NCI-H2029 treated with DMSO at 0.1 percent for 48 hours (cell line): ENCODE measurements around the gene CDKAL1.

Source experiments
- DNase-seq: peaks from one replicate; lab custom pipeline; 2025; lab: John Stamatoyannopoulos, UW

CDKAL1 gene

DNA sequence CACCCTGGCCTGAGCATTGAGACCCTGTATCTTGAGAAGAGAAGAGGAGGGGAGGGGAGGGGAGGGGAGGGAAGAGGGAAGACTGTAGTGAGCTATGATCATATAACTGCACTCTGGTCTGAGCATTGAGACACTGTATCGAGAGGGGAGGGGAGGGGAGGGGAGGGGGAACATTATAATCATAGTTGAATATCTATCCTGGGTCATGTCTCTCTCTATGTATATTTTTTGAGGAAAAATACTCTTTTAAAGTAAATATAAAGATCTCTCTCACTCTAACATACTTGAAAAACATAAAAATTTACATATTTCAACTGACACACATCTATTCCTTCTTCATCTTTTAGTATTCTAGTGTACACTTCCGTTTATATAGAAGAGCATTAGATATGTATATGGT lies 431.0 kb downstream of the CDKAL1 start:
- DNase-seq, result no peak

DNA sequence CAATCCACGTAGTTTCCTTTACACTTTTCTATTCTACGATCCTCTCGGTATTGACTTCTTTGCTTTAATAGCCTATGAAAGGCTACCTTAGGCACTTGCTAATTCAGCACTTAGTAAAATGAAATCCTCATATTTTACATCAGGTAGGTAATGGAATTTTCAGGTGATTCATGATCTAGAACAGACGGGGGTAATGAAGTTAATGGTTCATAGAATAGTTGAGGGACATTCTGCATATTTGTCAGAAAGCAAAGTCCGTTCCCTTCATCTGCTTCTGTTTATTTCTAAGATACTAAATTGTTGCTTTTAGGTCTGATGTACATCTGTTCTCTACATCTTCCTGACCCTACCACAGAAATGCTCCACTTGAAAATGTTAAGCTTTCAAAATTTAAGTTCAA lies 431.7 kb downstream of the CDKAL1 start:
- DNase-seq, result no peak

DNA sequence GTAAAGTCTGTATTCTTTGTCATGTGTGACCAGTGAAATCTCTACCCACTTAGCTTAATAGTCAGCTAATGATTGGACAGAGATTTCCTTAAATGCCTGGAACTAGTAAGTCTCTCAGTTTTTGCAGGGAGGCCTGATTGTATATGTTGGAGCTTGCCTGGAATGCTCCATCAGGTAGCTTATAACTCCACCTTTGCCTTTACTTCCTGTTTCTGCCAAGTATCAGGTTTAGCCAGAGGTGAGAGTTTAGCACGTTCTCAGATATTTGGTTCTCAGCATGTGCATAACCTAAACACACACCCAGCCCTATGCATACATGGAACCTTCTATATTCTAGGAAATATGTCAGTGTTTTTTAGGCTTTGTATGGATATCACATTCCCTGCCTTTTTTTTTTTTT lies 435.3 kb downstream of the CDKAL1 start:
- no peak for DNase-seq

DNA sequence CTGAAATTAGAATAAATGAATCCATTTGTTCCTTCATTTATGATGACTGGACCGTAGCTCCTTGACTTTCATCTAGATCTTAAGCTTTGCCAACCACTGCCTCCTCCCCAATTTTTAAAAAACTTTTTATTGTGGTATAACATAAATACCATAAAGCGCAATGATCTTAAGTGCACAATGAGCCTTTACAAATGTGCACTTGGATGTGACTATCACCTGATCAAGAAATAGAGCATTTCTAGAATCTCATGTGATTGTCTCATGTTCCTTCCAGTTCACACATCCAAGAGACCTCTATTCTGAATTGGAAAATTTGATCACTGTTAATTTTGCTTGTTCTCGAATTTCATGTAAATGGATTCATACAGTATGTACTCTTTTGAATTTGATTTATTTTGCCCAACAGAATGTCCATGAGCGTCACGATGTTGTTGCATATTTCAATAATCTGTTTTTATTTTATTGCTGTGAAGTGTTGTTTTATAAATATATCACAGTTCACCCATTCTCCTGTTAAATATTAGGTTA lies 442.2 kb downstream of the CDKAL1 start:
- no peak for DNase-seq

DNA sequence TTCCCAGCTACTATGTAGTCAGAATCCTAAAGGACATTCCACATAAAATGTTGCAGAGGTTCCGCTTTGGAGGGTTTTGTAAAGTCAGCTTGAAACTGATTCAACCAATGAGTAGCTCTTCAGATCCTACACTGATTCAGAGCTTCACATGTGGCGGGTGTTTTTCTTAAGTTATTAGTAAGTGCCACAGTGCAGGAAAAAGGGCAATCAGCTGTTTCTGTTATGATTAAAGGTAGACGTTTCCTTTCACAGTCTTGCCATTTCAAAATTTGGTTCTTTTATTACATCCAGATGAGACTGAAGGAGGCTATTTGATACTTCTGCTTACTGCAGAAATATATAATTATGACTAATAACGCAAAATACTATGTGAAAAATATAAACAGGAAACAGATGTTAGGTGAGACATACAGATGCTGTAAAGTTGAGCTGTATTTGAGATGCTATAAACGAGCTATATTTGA lies 443.9 kb downstream of the CDKAL1 start:
- DNase-seq, result no peak

DNA sequence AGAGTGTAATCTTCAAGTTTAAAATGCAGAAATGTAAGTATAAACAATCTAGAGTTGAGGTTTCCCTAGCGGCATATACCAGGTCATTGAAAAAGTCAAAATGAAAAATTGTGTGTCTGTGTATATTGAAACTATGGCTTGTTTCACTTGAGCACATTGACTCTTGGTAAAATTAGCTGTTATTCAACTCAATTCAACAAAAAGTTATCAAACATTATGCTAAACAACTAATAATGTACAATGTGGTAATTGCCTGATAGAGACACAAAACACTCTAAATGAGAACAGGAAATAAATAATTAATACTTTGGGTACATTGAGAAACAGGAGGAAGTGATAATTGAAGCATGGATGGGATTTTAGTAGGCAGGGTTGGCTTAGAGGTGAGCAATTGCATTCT lies 444.8 kb downstream of the CDKAL1 start:
- DNase-seq, result no peak

DNA sequence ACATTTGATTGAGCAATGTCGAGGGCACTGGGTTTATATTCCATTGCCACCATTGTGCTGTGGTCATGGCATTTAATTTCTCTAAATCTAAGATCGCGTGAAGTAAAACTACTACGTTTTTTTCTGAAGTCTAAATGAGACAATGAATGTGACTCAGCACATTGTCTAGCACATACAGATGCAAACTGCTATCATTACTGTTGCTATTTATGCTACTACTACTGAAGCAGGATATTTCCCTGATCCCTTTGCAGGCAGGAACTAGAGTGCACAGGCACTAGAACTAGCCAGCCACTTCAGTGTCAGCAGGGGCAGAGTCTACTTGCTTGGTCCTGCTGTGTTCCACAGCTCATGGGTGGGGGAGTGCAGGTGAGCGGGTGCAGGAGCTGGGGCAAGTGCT lies 449.7 kb downstream of the CDKAL1 start:
- DNase-seq, result no peak

DNA sequence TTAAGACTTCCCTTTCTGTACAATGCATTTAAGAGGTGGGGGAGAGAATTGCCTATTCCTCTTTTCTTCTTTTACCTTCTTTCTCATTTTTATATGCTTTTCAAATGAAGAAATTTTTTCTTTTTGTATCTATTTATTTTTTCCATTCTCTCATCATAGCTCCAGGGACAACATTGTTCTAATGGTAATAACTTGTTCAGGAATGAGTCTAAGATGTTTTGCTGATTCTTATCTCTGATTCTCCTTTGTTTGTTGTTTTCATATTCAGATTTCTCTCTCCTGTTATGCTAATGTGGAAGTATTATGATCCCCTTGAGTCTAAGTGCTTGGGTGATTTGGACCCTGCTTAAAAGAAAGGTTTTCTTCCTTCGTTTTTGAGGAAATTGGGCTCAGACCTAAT lies 451.6 kb downstream of the CDKAL1 start:
- DNase-seq, result no peak

DNA sequence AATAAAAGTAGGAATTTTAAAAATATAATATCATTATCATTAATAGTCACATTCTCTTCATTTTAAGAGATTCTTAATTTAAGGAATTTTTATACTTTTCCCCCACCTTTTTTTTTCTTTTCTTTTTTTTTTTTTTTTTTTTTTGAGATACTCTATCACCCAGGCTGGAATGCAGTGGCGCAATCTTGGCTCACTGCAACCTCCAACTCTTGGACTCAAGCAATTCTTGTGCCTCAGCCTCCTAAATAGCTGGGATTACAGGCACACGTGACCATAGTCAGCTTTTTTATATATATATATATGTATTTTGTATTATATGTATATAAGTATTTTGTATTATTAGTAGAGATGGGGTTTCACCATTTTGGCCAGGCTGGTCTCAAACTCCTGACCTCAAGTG lies 457.7 kb downstream of the CDKAL1 start:
- DNase-seq, result no peak

DNA sequence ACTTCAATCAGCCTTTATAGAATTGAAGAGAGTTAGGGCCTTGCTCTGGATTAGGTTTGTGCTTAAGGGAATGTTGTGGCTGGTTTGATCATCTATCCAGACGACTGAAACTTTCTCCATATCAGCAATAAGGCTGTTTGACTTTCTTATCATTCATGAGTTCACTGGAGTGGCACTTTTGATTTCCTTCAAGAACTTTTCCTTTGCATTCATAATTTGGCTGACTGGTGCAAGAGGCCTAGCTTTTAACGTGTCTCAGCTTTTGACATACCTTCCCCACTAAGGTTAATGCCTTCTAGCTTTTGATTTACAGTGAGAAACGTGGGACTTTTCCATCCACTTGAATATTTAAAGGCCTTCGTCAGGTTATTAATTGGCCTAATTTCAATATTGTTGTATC lies 461.8 kb downstream of the CDKAL1 start:
- no peak for DNase-seq

DNA sequence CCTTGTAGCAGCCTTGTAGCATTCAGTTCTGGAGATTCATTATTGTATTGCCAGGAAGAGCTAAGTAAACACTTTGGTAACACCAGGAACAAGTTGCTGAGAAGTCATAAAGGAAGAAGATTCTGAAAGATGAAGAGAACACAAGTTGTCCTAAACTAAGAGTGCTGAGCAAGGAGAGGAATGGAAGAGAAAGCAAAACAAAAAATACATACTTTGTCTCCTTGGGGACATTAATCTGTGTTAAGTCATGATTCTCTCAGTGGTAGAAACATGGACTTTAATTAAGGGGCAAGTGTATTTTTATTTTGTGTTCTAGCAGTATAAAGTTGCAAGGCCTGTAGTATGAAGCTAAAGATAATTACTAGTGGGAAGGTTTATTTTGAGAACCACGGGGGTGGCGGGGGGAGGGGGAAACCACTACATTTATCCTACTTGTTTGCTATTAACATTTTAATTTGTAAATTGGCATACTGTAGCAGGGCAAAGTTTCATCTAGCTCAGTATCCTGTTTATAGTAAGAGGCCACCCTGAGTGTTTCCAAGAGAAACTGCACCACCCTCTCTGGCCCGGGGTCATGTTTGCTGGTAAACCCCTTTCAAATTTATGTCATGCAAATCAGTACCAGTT lies 463.0 kb downstream of the CDKAL1 start:
- DNase-seq, result peak; percentile 40

DNA sequence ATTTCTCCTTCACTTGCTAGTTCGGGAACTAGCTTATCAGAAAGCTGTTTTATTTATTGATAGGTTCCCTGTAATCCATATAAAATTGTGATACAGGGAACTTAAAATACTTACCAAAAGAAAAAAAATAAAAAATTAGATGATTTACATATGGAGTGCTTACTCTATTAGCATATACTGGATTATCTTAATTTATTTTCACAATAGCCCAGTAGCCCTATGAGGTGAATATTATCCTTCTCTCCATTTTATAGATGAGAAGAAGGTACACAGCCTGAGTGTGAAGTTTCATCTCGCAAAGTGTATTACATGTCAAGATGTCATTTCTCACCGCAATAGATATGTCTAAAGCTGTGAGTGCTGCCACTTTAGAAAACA lies 463.5 kb downstream of the CDKAL1 start:
- no peak for DNase-seq

DNA sequence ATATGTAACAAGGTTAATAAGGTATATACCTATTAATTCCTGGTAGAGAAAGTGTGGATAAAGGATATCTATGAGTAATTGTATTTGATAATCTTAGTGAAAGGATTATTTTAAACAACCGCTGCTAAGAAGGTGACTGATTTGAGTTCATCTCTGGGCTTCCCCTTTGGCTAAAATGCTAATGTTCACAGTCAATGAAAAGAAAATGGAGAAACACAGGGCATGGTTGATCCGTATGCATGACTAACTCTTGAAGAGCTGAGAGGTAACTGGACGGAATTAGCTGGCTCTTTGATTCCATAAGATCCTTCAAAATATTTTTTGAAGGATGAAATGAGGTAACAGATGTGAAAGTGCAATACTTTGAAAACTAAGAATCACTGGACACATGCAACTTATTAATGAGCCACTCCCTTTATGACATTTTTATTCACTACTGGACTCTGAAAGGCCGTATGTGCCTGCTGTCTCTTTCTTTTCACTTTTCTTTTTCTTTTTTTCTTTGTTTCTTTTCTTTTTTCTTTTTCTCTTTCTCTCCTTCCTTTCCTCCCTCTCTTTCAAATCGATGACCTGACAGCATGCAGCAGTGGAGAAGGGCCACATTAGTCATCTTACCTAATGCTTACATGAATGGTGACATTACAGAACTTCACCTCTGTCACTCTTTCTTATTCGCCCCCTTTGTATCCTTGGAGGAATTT lies 464.6 kb downstream of the CDKAL1 start:
- DNase-seq, result no peak

DNA sequence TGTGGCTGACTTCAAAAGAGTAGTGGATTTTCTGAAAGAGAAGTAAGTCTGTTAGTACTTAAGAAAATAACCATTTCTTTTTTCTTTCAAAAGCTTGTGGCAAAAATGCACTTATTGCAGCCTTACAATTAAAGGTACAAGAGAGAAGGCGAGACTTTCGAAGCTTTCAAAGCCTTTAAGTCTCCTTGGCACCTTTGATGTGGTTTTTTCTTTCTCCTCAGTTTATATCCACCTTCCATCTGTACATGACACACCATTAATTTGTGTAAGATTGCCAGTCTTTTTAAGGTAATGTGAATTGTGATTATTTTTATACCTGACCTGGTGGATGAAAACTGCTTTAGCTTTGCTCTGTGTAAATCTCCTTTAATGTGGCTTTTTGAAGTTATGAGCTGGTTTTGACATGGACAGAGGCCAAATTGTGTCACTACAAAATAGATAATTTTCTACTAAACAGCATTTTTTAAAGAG lies 466.1 kb downstream of the CDKAL1 start:
- no peak for DNase-seq

DNA sequence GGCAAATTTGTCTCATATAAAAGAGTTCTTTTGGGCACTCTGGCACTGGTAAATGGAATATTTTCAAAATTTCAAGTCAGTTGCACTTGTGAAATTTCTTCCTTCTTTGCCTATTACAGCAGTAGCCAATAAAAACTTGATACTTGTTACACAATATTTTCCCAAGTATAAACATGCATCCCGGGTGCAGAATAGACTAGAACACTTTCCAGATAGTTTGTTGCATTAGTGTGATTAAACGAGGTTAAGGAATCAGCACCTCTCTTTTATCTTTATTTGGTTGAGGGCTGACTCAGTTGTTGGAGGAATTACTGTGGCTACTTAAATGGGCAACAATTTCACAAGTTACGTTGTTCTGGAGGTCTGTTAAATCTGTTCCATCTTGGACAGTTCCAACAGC lies 467.5 kb downstream of the CDKAL1 start:
- no peak for DNase-seq

DNA sequence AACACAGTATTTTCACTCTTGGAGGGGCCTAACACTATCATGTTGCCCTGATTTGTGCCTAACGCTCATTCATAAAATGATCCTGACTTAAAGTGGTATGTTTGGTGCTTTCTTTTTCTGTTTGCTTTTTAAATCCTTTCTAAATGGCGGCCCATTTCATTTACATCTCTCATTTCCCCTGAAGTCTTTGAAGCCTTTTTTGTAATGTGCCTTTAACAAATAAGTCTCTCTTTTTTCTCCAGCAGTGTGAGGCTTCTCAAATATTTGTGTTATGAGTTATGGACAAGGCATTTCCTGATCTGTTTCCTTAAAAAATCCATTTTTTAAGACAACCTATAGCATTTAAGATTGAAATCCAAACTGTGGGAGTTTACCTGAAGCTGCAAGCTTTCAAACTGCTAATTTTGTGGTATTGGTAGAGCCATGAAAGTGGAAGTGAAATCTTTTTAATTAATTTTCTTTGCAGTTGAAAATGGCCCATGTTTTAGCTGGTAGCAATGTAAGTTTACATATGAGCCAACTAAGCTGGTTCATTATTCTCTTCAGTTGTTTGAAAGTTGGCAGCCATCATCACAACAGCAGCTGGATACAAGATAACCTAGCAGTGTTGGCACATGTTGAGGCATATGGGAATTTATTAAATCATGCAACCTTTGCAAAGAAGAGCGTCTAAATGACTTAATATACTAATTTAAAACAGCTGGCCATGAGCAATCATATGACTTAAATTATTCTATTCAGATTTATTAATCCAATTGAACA lies 469.7 kb downstream of the CDKAL1 start:
- DNase-seq, result peak; percentile 69

DNA sequence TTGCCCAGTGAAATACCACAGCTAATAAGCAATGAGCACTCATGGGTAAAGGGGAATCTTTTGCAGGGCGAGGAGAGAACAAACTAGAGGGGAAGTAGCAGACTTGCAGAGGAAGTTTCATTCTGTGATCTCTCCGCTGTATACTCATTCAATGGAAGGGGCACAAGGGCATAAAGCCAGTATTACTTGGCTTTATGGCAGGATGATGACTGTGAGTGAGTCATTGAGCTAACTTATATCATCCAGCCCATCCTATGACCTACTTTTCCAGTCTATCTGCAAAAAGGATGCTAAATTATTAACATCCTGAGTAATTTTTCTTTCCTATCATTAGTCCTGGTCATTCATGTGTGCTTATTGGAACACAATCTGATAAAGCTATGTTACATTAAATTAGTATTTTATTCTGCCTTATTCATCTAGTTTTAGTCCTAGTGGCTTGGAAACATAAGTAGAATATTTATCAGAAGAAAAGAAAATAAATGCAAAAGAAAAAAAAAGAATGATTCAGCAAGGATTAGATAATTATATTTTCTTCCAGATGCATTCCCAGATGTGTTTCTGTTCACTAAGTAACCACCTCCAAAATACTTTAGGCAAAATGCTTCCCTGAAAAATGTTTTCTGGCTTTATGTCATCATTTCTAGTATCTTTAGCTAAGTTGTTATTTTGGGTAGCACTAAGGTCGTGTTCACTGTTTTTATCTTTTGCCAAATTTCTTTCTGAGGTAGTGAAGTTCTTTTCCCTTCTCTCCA lies 471.7 kb downstream of the CDKAL1 start:
- no peak for DNase-seq

DNA sequence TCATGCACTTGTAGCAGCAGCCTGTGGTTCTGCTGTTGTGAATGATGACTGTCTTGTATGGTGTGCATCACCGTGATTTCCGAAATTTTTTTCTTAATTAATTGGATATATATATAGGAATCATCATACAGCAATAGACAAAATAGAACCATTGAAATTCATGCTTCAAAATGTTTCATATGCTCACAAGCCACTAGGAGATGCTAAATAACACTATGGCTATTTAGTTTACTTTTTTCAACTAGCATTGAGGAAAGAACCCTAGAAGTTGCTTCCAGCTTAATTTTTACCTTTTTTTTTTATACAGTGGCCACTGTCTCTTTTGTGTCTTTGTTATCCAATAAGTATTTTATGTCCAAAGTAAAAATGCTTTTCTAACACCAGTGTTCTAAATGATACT lies 485.4 kb downstream of the CDKAL1 start:
- DNase-seq, result no peak

DNA sequence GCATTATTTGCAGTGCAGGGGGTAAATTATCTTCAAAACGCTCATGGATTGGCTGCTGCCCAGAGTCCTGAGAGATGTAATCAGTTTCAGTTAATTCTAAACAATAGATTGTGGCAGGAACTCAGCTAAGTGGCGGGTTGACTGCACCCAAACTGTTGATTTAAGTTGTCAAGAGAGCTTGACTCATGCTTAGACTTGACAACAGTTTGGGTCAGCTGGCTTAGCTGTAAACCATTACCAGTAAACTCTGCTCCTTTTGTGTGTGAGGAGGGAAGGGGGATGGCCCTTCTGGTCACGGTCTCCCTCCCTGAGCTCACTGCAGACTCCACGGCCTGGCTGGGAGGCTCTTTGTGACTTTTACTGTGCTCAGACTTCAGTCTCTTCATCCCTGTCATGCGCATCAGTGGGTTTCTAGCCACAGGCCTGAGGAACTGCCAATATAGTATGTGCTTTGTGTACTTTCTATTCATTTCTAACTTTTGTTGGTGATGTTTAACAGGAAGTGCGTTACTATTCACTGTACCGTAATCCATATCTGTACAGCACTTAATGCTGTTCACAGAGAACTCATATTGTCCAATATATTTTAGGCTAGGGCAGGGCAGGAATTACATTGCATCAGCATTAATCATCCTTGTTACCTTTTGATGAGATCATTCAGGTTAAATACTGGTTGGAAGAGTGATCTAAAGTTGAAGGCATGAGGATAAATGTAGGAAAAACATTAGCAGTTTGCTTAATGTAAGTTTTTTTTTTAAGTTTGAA lies 488.3 kb downstream of the CDKAL1 start:
- peak; percentile 99 for DNase-seq

DNA sequence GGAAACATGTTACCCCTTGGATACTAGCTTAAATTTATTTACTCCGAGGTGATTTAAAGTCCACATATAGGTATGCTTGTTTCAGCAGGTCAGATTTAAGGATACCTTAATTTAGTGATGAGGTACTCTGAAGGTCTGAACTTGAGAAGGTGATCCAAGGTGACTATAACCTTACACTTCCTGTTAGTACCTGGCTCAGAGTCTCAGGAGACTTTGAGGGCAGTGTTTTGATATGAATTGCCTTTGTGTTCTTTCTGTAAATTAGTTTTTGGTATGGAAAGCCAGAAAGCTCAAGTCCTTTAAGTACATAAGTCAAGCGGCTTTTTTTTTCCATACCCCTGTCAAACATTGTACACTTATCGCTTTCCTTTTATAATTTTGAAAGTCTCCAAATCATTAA lies 489.0 kb downstream of the CDKAL1 start:
- peak; percentile 86 for DNase-seq

DNA sequence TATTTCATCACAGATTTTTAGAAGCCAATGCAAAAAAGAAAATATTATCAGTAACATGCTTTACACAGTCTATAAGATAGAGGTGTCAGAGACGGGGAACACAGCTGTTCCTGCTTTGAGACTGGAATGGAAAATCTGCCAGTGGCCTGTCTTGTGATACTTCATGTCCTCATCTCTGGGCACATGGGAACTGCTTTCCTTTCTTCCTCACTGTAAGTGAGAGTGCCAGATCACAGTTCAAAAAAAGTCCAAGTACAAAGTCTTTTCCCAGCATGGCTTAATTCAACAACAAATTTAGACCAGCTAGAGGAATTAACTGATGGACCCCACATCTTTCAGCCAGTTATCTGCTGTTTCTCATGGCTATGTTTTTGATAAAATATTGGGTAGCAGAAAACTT lies 490.4 kb downstream of the CDKAL1 start:
- DNase-seq, result no peak
